NCI-H1092 (cell line): ENCODE data around the gene BTBD2.
"Not testable (repeated sequence)": the region's sequence is repeated elsewhere in the genome, so short reads cannot be mapped to it uniquely, and the experiment has no call there.

Experiments
- DNase-seq: peaks from one replicate; lab custom pipeline; 2025; lab: John Stamatoyannopoulos, UW

BTBD2 gene

DNA sequence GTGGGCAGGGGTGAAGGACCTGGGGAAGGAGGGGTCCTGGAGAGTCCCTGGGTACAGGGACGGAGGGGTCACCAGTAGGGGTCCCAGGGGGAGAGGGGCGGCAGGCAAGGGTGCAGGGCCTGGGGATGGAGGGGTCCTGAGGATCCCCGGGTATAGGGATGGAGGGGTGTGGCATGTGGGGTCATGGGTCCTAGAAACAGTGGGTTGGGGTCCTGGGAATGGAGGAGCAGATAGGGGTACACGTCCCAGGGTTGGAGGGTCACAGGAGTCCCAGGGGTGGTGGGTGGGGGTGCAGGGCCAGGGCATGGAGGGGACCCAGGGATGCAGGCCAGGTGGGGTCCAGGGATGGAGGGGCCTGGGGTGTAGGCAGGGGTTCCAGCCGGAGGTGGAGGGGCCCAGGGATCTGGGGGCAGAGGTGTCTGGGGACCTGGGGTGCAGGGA, 1.4 kb downstream of the BTBD2 start:
- no peak for DNase-seq

DNA sequence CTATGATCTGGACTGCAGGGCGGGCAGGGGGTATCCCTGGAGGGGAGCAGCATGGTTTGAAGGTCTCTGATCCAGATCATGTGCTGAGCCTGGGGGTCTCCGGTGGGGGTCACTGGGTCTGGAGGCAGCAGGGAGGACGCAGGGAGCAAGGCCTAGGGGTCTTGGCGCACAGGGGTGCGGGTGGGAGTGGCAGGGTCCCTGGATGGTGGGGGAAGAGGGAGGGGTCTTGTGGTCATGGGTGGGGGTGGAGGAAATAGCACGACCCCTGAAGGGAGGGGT, 1.9 kb downstream of the BTBD2 start:
- DNase-seq = no peak

DNA sequence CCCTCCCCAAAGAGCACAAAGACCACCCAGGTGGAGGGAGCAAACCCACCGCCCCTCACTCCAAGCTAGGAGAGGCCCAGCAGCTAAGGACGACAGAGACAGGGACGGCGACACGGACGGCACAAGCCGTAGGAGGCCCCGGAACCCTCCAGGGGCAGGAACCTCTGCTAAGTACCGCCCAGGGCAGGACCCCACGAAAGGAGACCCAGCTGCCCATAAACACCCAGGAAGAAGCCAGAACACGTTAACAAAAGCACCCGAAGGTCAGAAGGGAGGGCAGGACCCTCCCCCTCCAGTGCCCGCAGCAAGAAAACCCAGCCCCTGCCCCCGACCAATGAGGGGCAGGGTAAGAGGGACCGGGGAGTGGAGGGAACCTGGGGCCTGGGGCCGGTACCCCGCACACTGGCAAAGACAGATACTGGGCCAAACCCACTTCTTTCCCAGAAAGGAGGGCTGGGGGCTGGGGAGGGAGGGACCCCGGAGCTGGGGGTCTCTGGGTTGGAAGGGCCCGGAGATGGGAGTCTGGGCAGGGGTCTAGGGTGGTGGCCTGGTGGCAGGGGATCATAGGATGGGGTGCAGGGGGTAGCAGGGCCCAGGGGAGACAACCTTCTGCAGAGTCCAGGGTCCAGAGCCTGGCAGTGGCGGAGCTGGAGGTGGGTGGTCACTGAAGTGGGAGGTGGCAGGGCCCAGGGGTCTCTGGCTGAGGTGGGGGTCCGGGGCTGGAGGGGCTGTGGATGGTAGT, 2.4 kb downstream of the BTBD2 start:
- DNase-seq = no peak

DNA sequence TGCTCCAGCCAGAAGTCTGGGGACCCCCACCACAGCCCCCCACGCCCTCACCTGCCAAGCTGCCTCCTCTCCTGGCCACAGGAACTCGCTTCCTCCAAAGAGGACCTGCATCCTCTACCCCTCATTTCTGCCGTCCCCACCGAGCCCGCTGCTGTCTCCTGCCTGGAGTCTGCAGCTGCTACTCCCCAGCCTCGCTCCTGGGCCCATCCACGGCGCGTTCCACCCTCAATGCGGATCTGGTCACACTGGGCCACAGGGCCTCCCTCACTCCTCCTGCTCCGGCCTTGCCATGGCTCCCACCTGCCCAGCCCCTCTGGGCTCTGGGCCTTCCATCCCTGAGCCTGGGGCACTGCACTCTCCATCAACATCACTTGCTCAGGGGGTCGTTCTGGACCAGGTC, 4.3 kb downstream of the BTBD2 start:
- DNase-seq = no peak

DNA sequence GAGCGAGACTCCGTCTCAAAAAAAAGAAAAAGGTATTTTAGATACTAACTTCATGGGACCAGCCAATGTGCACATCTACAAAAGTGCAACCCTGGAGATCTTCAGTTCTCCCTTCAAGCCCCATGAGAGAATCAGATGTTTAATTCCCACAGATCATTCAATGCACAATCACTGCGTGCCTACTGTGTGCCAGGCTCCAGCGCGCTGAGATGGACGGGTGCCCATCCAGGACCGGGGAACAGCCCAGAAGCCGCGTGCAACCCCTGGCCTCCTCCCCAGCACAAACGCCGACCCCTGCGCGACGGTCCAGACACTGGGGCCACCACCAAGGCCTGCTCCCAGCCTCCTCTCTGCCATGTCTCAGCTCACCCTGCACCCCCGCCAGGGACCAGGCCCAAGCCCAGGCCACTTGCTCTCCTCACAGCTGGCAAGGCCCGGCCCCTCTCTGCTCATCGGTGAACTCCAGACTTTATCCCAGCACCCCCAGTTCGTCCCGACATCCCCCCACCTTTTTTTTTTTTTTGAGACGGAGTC, 5.3 kb downstream of the BTBD2 start:
- DNase-seq = no peak

DNA sequence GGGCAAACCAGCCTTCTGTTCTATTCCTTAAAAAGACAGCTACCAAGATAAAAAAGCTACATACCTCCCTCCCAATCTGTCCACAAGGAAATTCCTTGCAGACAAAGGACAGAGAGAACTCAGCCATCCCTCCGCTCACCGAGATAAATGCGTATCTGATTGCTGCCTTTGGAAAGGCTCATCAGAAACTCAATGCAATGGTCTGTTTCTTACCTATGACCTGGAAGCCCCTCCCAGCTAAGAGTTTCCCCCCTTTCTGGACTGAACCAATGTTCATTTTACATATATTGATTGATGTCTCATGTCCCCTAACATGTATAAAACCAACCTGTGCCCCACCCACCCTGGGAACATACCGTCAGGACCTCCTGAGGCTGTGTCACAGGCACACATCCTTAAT, 11.6 kb downstream of the BTBD2 start:
- no peak for DNase-seq

DNA sequence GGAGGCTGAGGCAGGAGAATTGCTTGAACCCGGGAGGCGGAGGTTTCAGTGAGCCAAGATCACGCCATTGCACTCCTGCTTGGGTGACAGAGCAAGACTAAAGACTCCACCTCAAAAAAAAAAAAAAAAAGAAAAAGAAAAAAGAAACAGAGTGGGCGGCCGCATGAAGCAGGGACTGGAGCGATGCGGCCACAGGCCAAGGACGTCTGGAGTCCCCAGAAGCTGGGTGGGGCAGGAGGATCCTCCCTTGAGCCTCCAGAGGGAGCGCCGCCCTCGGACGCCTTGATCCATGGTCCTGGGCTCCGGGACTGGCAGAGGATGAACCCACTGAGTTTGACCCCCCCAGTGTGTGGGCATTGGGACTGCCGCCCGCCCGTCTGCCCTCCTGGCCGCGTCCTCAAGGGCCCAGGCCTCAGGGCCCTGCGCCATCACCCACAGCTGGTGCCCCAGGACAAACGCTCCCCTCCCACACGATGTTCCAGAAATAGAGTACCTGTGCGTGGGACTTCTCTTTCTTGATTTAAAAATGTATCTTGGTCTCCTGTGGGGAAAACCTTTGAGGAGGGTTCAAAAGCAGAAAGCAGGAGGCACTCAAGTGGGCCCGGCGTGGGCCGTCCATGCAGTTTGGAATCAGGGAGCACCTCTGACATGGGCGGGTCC, 15.5 kb downstream of the BTBD2 start:
- DNase-seq = no peak

DNA sequence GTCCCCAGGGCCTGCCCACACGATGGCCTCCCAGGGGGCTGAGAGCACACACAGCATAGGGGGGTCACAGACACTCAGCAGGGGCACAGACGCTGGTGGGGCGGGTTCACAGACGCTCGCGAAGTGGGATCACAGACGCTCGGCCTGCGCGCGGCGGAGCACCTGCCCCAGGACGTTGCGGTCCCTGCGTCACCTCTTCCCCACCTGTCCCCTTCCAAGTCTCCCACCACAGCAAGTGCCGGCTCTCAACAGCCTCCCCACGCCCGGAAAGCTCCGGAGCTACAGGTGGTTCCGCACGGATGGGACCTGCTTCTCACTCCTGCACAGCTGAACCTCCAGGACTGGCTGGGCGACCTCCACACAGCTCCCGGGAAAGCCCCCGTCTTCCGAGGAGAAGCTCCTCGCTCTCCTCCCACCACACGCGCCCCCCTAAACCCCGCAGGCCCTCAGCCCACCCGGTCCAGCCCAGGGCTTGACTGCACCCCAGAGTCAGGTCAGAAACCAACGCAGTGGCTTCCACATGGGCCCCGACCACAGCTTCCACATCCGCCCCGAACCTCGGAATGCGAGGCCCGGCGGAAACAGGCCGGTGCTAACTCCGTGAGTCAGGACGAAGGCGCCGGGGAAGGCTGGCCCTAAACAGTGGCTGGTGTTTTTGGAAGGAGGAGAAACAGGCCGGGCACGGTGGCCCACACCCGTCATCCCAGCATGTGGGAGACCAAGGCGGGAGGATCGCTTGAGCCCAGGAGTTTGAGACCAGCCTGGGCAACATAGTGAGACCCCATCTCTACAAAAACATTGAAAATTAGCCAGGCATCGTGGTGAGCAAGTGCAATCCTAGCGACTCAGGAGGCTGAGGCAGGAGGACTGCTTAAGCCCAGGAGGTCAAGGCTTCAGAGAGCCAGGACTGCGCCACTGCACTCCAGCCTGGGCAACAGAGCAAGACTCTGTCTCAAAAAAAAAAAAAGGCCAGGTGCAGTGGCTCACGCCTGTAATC, 16.5 kb downstream of the BTBD2 start:
- DNase-seq = no peak

DNA sequence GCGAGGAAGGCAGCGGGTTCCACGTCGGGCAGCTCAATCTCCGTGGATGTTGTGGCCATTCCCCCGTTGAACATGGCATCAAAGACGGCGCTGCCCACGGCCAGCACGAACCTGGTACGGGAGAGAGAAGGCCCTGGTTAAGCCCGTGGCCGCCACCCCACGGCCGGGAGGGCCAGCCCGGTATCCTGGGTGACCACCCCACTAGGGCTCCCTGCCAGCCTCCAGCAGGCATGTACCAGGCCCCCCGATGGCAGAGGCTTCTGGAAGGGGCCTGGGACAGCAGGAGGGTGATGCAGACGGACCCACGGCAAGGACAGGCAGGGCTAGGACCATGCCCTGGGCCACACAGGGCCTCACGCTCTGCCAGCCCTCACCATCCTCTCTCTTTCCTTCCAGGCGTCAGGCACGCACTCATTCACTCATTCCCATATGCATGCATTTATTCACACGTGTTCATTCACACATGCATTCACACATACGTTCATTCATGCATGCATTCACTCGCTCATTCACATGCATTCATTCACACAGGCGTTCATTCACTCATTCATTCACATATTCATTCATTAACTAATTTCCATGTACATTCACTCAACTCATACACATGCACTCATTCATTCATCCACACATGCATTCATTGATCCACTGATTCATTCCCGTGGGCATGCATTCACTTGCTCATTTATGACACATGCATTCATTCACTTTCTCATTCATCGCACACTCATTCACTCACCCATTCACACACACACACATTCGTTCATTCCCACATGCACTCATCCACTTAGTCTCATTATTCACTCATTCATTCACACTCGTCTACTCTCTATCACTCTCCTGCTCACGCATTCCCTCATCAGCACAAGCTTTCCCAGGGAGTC, 17.9 kb downstream of the BTBD2 start:
- DNase-seq = no peak

DNA sequence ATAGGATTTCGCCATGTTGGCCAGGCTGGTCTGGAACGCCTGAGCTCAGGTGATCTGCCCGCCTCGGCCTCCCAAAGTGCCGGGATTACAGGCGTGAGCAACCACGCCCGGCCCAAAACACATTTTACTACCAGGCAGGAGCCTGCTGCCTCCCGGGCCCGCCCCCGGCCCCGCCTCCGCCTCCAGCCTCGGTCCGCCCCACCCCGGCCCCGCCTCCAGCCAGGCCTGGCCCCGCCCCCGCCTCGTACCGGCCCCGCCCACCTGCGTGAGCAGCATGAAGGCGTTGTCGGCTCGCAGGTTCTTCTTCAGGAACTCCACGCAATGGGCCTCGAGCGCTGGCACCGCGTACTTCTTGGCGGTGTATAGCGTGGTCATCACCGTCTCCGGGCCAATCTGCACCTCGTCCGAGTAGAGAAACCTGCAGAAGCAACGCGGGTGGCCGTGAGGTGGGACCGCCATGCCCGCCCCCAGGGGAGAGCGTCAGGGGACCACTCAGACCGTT, 22.7 kb downstream of the BTBD2 start:
- DNase-seq = no peak

DNA sequence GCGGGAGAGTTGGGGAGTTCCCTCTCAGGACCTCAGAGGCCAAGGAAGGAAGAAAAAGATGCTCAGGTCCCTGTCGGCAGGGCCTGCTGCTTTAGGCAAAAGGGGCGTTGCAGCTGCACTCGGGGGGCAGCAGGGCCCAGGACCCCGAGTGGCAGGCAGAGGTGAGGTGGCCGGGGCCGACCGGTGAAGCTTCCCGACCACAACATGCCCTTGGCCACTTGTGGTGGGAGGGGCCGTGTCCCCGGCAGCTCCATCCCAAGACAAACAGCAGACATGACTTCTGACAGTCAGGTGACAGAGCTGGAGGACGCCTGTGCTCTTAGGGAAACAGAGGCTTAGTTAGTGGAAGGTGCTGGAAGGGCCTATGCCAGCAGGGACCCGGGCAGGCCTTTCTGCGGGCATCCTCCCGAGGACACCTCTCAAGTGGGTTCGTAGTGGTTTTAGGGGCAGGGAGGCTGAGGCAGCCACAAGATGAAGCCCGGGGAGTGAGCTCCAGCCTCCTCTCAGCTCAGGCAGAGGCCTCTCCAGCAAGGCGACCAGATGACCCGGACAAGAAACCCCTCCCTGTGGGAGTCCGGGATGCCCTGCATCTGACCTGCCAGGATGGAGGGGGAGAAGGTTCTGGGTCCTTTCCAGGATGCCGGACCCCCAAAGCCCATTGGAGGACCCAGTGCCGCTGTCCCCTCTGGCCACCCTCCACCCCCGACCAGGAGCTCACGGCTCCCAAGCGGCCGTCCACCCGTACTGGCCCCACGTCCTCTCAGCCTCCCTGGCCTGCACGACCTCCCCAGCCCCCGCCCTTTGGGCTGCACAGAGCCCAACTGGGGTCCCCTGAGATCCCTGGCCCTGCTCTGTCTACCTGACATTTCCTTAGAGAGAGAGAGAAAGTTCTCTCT, 24.2 kb downstream of the BTBD2 start:
- DNase-seq = no peak

DNA sequence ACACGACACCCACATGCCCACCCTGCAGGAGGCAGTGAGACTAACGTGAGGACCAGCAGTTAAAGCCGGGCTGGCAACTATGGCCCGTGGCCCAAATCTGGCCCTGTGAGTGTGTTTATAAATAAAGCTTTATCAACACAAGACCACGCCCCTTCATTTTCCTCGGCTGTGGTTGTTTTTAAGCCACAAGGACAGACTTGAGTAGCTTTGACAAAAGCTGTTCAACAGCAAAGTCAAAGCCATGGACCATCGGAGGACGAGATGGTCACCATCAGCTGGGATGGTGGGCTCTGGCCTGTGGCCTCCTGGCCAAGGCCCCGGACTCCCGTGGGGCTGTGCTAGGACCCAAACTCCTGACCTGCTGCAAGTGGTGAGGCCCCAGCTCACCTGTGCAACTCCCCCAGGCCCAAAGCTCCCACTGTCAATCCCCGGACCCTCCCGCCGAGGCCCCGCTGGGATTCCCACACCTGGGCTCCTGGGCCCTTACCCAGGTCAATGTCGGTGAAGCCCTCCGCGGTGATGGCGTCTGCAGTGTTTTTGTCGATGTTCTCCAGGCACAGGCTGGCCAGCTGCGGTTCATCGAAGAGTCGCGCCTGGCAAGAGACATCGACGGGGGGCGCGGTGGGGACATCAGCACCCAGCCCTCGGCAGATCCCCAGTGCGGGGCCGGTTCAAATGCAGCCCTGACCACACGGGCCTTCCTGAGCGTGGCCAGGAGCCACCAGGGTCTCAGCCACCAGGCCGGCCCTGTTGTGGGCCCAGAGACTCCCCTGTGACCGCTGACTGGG, 25.1 kb downstream of the BTBD2 start:
- no peak for DNase-seq

DNA sequence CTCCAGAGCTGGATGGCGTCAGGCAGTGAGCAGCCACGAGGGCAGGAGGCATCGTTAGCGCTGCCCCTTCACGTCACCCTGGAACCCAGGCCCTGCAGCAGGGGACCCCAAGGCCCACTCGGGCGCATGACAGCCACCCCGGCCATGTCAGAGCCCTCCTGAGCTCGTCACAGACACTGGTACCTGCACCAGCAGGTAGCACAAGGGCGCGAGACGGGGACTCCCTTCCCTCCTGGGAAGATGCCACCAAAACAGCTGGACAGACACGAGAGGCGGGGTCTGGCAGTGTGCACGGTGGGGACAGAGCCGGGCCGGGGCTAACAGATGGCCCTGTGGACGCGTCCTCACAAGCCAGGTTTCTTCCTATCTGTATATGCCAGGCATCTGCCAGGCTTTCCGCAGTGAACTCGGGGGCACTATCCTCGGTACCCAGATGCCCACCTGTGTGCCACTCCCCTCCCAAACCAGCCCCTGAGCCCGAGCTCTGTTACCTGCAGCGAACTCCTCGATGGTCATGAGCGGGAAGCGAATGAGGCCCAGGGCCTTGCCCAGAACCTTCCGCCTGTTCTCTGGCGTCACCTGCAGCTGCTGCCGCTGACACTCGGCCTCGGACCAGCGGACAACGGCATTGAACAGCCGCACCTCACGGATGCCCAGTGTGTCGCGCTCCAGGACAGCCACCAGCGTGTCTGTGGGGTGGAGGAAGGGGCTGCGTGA, 25.8 kb downstream of the BTBD2 start:
- DNase-seq = no peak

DNA sequence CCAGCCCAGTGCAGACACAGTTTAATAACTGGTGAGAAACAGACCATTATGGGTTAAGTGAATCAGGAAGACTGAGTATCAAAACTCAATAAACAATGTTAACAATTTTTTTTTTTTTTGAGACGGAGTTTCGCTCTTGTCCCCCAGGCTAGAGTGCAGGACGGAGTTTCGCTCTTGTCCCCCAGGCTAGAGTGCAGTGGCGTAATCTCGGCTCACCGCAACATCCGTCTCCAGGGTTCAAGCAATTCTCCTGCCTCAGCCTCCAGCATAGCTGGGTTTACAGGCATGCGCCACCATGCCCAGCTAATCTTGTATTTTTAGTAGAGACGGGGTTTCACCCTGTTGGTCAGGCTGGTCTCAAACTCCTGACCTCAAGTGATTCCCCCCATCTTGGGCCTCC, 27.1 kb downstream of the BTBD2 start:
- DNase-seq = not testable (repeated sequence)

DNA sequence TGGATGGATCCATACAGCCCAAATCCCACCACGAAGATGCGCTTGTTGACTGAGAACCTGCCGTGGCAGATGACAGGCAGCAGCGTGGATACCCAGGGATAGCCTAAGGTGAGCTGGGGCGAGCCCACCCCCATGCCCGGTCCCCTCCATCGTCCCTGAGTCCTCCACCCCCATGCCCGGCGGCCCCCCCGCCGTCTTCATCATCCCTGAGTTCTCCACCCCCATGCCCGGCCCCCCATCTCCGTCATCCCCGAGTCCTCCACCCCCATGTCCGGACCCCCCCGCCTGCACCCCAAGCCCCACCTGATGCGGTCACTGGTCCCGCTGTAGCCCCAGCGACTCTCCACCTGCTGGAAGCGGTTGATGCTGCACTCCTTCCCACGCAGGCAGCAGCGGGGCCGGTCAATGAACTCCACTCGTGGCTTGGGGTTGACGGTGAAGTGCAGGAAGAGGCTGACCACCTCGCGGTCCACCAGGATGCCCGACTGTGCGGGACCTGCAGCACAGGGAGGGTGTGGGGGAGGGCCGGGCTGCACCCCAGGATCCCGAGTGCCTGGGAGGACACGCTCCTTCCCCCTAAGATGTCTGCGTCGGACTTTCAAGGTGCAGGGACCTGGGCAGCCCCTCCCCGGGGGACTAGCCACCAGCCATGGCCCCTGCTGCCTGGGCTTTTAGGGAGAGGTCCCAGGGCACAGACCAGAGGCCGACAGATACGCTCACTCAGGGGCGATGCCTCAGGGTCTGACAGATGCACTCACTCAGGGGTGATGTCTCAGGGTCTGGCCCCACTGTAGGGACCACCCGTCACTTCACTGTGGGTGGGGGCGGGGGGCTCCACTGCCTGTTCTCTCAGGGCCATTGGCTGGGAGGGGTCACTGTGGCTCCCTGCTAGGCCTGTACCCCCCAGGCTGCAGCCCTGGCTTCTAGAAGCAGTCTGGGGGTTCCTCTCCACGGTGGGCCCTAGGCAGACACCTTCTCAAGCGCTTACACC, 28.0 kb downstream of the BTBD2 start:
- DNase-seq = no peak

DNA sequence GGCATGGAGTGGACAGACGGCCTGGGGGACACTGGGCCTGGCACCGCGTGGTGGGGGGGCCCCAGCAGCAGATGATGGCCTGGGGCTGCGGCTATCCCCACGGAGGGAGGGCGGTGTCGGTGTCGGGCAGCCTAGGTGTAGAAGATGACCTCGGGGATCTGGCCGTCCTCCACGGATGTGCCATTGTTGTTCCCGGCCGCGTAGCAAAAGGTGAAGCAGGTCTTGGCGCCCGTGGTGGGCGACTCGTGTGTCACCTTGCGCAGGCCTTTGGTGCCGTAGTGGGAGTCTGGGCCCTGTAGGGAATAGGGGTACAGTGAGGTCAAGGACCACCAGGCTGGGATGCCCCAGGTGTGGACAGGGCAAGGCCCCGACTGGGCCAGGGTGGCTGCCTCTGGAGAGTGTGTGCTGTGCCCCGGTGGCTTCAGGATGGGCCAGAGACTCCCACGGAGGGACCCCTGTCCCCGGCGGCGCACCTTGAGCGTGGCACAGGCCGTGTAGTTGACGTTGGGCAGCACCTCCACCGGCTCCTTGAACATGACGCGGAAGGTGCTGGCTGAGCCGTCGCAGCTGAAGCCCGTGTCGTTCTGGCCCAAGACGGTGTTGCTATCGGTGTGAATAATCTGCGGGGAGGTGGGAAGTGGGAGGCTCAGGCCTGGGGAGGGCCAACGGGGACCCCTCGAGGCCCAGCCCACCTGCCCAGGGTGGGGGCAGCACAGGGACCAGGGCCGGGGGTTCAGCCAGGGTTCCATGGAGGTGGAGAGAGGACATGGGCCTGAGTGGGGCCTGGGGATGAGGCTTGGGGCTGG, 29.0 kb downstream of the BTBD2 start:
- no peak for DNase-seq
